Right renal pelvis (tissue), 4 donors: ENCODE data around the gene TMX4. TPM values are rescaled to one million over a fixed set of nuclear protein-coding genes. Genes with fewer than 3 reads are reported as not detected.
"Not testable (repeated sequence)": the region's sequence is repeated elsewhere in the genome, so short reads cannot be mapped to it uniquely, and the experiment has no call there.

Experiments
- DNase-seq, 4 donors: peaks; one replicate each; pipeline ENCODE4 v3.0.0-alpha.2; 2013; ENCODE audit warnings: low read depth in 4 of 4, low spot score in 3 of 4, missing footprints in 1 of 4
- polyA plus RNA-seq, 4 donors: library from polyadenylated mRNA; unstranded; fragments of 120-200 nt; gene quantifications; one replicate each; pipeline ENCODE4 v1.2.1, GENCODE V29; 2013; ENCODE audit not compliant: insufficient read length in 4 of 4

TMX4 gene
- polyA plus RNA-seq, 4 donors: 64.4 to 99.4 (median 86.1) TPM

GRCh38 chr20:7974785-7975435 is 44.7 kb downstream of the TMX4 start:
- DNase-seq: no peak

DNA sequence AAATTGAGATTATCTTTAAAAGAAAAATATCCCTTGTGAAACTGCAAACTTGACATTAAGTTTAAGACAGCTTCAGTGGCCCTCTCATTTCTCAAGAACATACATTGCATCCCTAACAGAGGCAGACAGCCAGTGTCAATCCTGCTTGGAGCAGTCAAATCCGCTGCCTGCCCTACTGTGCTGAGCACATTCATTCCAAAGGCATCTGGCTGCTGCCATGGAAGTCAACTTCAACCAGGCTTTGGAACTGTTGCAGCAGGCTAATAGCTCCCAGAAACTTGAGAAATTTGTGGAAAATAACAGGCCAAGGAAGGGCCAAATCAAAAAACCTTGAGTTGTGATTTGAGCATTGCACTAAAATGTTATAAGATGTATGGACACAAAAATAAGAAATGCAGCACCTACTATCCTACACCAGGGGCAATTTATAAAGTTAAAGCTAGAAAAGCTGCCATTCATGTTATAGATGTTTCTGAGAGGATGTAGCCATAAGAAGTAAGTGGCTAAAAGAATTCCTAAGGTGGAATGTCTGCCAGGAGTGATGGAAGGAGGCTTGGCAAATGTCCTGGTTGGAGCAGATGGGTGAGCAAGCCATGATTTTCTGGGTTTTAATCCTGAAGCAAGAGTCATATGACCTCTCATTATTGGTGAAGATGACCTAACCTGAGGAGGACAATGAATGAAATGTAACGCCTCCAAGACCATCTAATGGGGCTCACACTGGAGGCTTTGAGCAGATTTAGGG is 47.9 kb downstream of the TMX4 start:
- no peak for DNase-seq

DNA sequence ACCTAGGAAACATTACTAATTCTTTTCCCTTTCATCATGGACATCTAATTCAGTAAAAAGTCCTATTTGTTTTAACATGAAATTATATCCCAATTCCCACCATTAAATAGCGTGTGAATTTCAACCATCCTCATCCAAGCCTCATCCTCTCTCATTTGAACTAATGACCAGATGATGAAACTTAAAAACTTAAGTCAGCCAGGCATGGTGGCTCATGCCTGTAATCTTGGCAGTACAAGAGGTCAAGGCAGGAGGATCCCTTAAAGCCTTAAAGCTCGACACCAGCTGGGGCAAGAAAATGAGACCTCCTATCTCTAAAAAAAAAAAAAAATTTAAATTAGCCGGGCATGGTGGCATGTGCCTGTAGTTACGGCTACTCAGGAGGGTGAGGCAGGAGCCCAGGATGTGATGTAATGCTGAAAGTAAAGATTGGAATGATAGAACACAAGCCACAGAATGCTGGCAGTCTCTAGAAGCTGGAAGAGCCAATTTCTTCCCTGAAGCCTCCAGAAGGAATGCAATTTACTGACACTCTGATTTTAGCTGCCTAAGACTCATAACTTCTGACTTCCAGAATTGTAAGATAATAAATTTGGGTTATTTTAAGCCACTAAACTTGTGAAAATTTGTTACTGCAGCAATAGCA is 52.2 kb downstream of the TMX4 start:
- no peak for DNase-seq

- DNase-seq: no peak
Measured at GRCh38 chr20:7966176-7966575, 53.4 kb downstream of the TMX4 start.

GRCh38 chr20:7959484-7959883 is 60.1 kb downstream of the TMX4 start:
- no peak for DNase-seq

- not testable (repeated sequence) for DNase-seq
Measured at GRCh38 chr20:7956561-7956960, 63.0 kb downstream of the TMX4 start.

GRCh38 chr20:7950387-7950786 is 69.2 kb downstream of the TMX4 start:
- DNase-seq: no peak

- DNase-seq: no peak
Measured at GRCh38 chr20:7943891-7944290, 75.7 kb downstream of the TMX4 start.

- DNase-seq: no peak
Measured at GRCh38 chr20:7940341-7940740, 79.2 kb downstream of the TMX4 start, which contains the start of gene HAO1. TSS of gene HAO1 (minus strand) at chr20:7940458. CDS start at chr20:7940422, 36 bp downstream.

GRCh38 chr20:7939663-7940062 is 79.9 kb downstream of the TMX4 start:
- DNase-seq: no peak

GRCh38 chr20:7938058-7938457 is 81.5 kb downstream of the TMX4 start:
- DNase-seq: no peak

GRCh38 chr20:7937328-7937727 is 82.2 kb downstream of the TMX4 start:
- DNase-seq: no peak

GRCh38 chr20:7935027-7935551 is 84.5 kb downstream of the TMX4 start:
- no peak for DNase-seq

DNA sequence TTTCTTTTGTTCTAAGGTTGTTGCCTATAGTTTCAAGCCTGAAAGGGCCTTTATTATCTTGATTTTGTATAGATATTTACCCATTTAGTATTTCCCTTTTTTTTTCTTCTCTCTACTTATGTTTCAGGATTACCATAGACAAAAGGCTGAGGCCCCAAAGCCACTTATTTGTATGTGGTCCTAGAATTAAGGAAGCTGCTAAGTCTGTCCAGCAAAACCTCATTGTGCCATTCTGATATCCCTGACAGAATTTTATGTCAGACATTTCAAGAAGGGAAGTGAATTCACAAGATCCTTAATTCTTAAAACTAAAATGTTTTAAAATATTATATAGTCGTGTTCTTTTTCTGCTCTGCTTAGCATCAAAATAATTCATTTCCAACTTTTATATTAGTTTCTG is 86.2 kb downstream of the TMX4 start:
- DNase-seq: no peak

- DNase-seq: no peak
Measured at GRCh38 chr20:7930343-7930742, 89.2 kb downstream of the TMX4 start.

Other genes starting within 250 kb of the TMX4 start
- under 1 TPM in 2 of 4 donors, not detected in 2; 0.04 to 0.08 TPM for gene HAO1, start 79.3 kb downstream of the TMX4 start, polyA plus RNA-seq
- 10 to 100 TPM; 39.1 to 53.5 (median 46.3) TPM for gene PLCB1, start 112.5 kb upstream of the TMX4 start, polyA plus RNA-seq